ENCODE results near the gene TRIO. TPM values are rescaled to one million over a fixed set of nuclear protein-coding genes. Genes with fewer than 3 reads are reported as not detected.

TRIO gene
- total and polyA plus RNA-seq, 2 donors (not counting 3 experiments of a cell fraction or from before 2014, with no cell fraction given) = 82.9 to 248 TPM

DNA sequence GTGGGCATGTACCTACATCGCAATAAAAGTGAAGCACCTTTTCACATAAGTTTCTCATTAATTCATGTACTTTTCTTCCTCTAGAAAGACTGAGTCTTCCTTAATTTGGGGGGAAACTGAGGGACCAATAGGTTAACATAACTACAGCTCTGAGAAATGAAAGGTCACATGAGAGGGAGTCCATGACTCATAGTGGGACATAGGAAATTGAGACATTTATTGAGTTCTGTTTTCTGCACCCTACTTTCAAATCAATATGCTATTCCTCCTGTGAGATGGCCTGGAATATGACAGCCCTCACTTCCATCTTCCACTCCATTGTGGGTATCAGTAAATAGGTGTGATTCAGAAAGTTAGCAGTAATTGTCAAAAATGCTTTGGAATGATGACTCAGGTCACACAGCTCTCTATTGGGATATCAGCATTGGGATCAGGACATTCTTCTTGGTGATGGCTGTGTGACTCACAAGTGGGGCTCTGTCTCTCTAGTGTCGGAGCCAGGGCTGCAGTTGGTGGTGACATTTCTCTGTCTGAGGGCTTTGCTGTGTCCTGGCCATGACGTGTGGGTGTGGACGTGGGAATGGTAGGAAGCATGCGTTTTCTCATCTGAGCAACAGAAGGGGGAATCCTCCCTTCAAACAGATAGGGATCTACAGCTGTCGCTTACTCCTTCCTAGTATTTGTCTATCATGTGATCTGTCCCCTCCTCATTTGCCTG, 125.0 kb downstream of the TRIO start:
- Histone ChIP-seq H3K27me3 (ENCODE audit: control insufficient read depth in 2 of 2, insufficient read depth in 2 of 2, low read length in 2 of 2) (no peaks in the 10 kb centered on the region), H4K20me1 (replicated peaks; ENCODE audit: control insufficient read depth, extremely low read depth, insufficient read depth, low read length) (no peaks in the 10 kb centered on the region), H3K36me3 (ENCODE audit: control insufficient read depth in 2 of 2, extremely low read depth in 1 of 2, insufficient read depth in 2 of 2, low read length in 2 of 2) (peaks cover 0 to 5% of the 10 kb centered on the region in 2 experiments), H3K4me2 (ENCODE audit: insufficient read depth, low read length) (peak overlapping the region; percentile 21), H3K9ac (replicated peaks; ENCODE audit: extremely low read depth, insufficient read depth, low read length) (peak overlapping the region; percentile 24), H3K27ac (ENCODE audit: insufficient read depth, low read depth, low read length) (peak overlapping the region; percentile 76), H3K9me3 (replicated peaks; ENCODE audit: control insufficient read depth, insufficient read depth, low read length) (no peaks in the 10 kb centered on the region), H3K79me2 (ENCODE audit: control insufficient read depth, insufficient read depth, low read length) (peaks cover 88% of the 10 kb centered on the region), H2AFZ (ENCODE audit: low read depth, low read length) (no peak overlapping the region), H3K4me1 (ENCODE audit: control insufficient read depth, extremely low read depth, insufficient read depth, low read length) (peaks cover 72% of the 10 kb centered on the region), H3K4me3 (replicated peaks in 1 of 3; ENCODE audit: insufficient read depth in 1 of 3, low read depth in 1 of 3, low read length in 3 of 3) (no peak overlapping the region), H3K9me1 (replicated peaks; ENCODE audit: control insufficient read depth, extremely low read depth, insufficient read depth, low read length) (no peaks in the 10 kb centered on the region)
- intact Hi-C loops (cut with micrococcal nuclease) = loop anchor here (1.0 kb wide), 1 partner anchor 66 kb away; no protein-coding TSS in a partner anchor
- DNase-seq (ENCODE audit: low read depth, low spot score) = peak; percentile 77
- dilution Hi-C loops (cut with MboI; ENCODE audit: extremely low pct_ligation_motif_present, low sequenced_read_pairs) = loop anchor here (25.0 kb wide), 1 partner anchor 131 kb away; the partner anchor contains the start of gene TRIO
- peak; percentile 57 for FAIRE-seq
- TF ChIP-seq EZH2 (IDR thresholded peaks at IDR 0.05; ENCODE audit: borderline replicate concordance, low read depth, low read length, severe bottlenecking) (no peak), JUN (IDR thresholded peaks at IDR 0.05; ENCODE audit: borderline replicate concordance, insufficient read depth, insufficient read length, low read depth) (peak; percentile 91), MAX (IDR thresholded peaks at IDR 0.05; ENCODE audit: insufficient read depth, insufficient read length) (no peak), GATA2 (IDR thresholded peaks at IDR 0.05; ENCODE audit: insufficient read depth, insufficient read length, low read depth, low read length) (peak; percentile 100), POLR2AphosphoS5 (IDR thresholded peaks at IDR 0.05; ENCODE audit: insufficient read depth, low read depth, low read length) (peak; percentile 92), FOS (IDR thresholded peaks at IDR 0.05; ENCODE audit: borderline replicate concordance, insufficient read depth, low read length) (peak; percentile 98), POLR2A (IDR thresholded peaks at IDR 0.05; ENCODE audit: low read depth, low read length) (peak; percentile 14), MYC (IDR thresholded peaks at IDR 0.05; ENCODE audit: low read depth, low read length) (no peak)
- TF ChIP-seq, protein P1, sequence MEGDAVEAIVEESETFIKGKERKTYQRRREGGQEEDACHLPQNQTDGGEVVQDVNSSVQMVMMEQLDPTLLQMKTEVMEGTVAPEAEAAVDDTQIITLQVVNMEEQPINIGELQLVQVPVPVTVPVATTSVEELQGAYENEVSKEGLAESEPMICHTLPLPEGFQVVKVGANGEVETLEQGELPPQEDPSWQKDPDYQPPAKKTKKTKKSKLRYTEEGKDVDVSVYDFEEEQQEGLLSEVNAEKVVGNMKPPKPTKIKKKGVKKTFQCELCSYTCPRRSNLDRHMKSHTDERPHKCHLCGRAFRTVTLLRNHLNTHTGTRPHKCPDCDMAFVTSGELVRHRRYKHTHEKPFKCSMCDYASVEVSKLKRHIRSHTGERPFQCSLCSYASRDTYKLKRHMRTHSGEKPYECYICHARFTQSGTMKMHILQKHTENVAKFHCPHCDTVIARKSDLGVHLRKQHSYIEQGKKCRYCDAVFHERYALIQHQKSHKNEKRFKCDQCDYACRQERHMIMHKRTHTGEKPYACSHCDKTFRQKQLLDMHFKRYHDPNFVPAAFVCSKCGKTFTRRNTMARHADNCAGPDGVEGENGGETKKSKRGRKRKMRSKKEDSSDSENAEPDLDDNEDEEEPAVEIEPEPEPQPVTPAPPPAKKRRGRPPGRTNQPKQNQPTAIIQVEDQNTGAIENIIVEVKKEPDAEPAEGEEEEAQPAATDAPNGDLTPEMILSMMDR (IDR thresholded peaks at IDR 0.05; ENCODE audit: extremely low read depth in 1 of 2, insufficient read depth in 1 of 2, low read depth in 1 of 2, low read length in 2 of 2) = no peak
- CTCF ChIA-PET = interaction anchor here (0.8 to 3.5 kb wide), 7 partner anchors 12 to 280 kb away, joined by 3 to 38 read pairs (median 6); partner anchors contain the start of gene TRIO
- BruUV-seq (replicated peaks) = TSS peak; percentile 20
- POLR2A ChIA-PET = interaction anchor here (0.6 to 1.0 kb wide), 2 partner anchors 116 to 127 kb away, joined by 3 read pairs; no protein-coding TSS in a partner anchor
